GM12878 (cell line): ENCODE measurements around the gene SPACDR. TPM values are rescaled to one million over a fixed set of nuclear protein-coding genes. Genes with fewer than 3 reads are reported as not detected.
A peak's percentile ranks its signal among the peaks of the same experiment; 100 is the strongest.

Source experiments
- ATAC-seq: fragments of 200-7000 bp; cut with Tn5 transposase; 3 replicates; pipeline ENCODE4 v1.9.1; 2020; ENCODE audit warnings: mild to moderate bottlenecking, moderate library complexity
- BruUV-seq: library from RNA; stranded (reverse); fragments of 400-500 nt; replicated peaks from 2 replicates; lab custom pipeline; 2021; lab: Mats Ljungman, UMichigan
- CTCF ChIA-PET: fragments of 300-600 bp; sonication (Branson Sonifier 250); formaldehyde crosslinking; extraction: SDS; loops from one replicate; lab custom pipeline; 2021; ENCODE audit warnings: inconsistent platforms; lab: Yijun Ruan, JAX
- POLR2A ChIA-PET: fragments of 350-600 bp; formaldehyde crosslinking; extraction: SDS; loops from one replicate; lab custom pipeline; 2021; ENCODE audit warnings: inconsistent platforms; lab: Charles Lee
- RAD21 ChIA-PET: fragments of 300-600 bp; sonication (Branson Sonifier 250); formaldehyde crosslinking; loops from one replicate; lab custom pipeline; 2023; ENCODE audit warnings: antibody characterized with exemption; ENCODE audit not compliant: unreplicated experiment; lab: Charles Lee
- SMC1A ChIA-PET: fragments of 300-600 bp; sonication (Branson Sonifier 250); formaldehyde crosslinking; loops from one replicate; lab custom pipeline; 2023; ENCODE audit not compliant: unreplicated experiment, uncharacterized antibody; lab: Charles Lee
- DNase-seq: peaks from one replicate; pipeline ENCODE4 v3.0.0-alpha.2; 2011; ENCODE audit warnings: low read depth, low spot score
- FAIRE-seq: peaks from 3 replicates; lab custom pipeline; 2011; peaks lifted over from hg19 to GRCh38; lab: Jason Lieb, UNC
- H2AFZ ChIP-seq: 2 replicates; pipeline ENCODE4 v1.6.0; 2011; ENCODE audit warnings: low read depth, low read length, control low read depth; ENCODE audit not compliant: control insufficient read depth
- H3K27ac ChIP-seq: 2 replicates; pipeline ENCODE4 v1.5.1; 2011; ENCODE audit warnings: control low read depth; ENCODE audit not compliant: control insufficient read depth, insufficient read depth
- H3K27me3 ChIP-seq, 2 experiments: replicated peaks in 1 of 2; 2 replicates each; pipeline versions ENCODE4 v1.6.0 to v1.6.1; 2011; ENCODE audit warnings: low read length in 1 of 2; ENCODE audit not compliant: control insufficient read depth in 2 of 2, insufficient read depth in 2 of 2
- H3K36me3 ChIP-seq, 2 experiments: 2 replicates each; pipeline ENCODE4 v1.5.1; 2011; ENCODE audit warnings: low read length in 1 of 2; ENCODE audit not compliant: control insufficient read depth in 2 of 2, insufficient read depth in 2 of 2
- H3K4me1 ChIP-seq: 2 replicates; pipeline ENCODE4 v1.6.1; 2011; ENCODE audit warnings: mild to moderate bottlenecking, low read length, moderate library complexity, mixed read lengths; ENCODE audit not compliant: control insufficient read depth, insufficient read depth
- H3K4me2 ChIP-seq: 2 replicates; pipeline ENCODE4 v1.6.0; 2011; ENCODE audit warnings: control low read depth; ENCODE audit not compliant: control insufficient read depth, insufficient read depth
- H3K4me3 ChIP-seq: fragments of 200-600 bp; sonication (generic); 2 replicates; pipeline ENCODE4 v1.5.1; 2016
- H3K79me2 ChIP-seq: 2 replicates; pipeline ENCODE4 v1.6.0; 2011; ENCODE audit warnings: low read length; ENCODE audit not compliant: control insufficient read depth, insufficient read depth
- H3K9ac ChIP-seq: 2 replicates; pipeline ENCODE4 v1.8.0; 2011; ENCODE audit warnings: low read length, control low read depth, mixed read lengths; ENCODE audit not compliant: control insufficient read depth, insufficient read depth
- H3K9me3 ChIP-seq: replicated peaks from 3 replicates; pipeline ENCODE4 v1.5.1; 2011; ENCODE audit warnings: mild to moderate bottlenecking, low read length; ENCODE audit not compliant: control insufficient read depth, insufficient read depth
- H4K20me1 ChIP-seq: 2 replicates; pipeline ENCODE4 v1.6.0; 2011; ENCODE audit not compliant: control insufficient read depth, insufficient read depth
- BCL11A ChIP-seq: IDR thresholded peaks from 2 replicates; pipeline ENCODE4 v1.6.1; 2011; ENCODE audit warnings: low read depth, low read length
- CBX3 ChIP-seq: fragments of 200-600 bp; sonication (generic); IDR thresholded peaks from 2 replicates; pipeline ENCODE4 v1.6.1; 2016; ENCODE audit warnings: low read depth, borderline replicate concordance
- CEBPB ChIP-seq, 2 experiments: fragments of 150-350 bp in 1 of 2; IDR thresholded peaks; 2 replicates each; pipeline ENCODE4 v1.6.1; 2012 to 2014; ENCODE audit warnings: low read depth in 2 of 2, low read length in 2 of 2, borderline replicate concordance in 1 of 2, inconsistent platforms in 1 of 2
- KLF5 ChIP-seq: fragments of 450-650 bp; IDR thresholded peaks from 2 replicates; pipeline ENCODE4 v1.6.1; 2014; ENCODE audit warnings: mild to moderate bottlenecking; ENCODE audit not compliant: partially characterized antibody
- POLR2A ChIP-seq: IDR thresholded peaks from 2 replicates; pipeline ENCODE4 v1.6.1; 2011; ENCODE audit warnings: low read depth, mild to moderate bottlenecking, low read length
- SREBF1 ChIP-seq: IDR thresholded peaks from 2 replicates; pipeline ENCODE4 v1.6.1; 2012; ENCODE audit warnings: mild to moderate bottlenecking, low read length
- TCF7 ChIP-seq: IDR thresholded peaks from 2 replicates; pipeline ENCODE4 v1.6.1; 2014; ENCODE audit warnings: antibody characterized with exemption, borderline replicate concordance
- ZNF274 ChIP-seq: IDR thresholded peaks from one replicate; pipeline ENCODE4 v1.8.0; 2011; ENCODE audit not compliant: insufficient read length, insufficient read depth
- WGBS: methylation state at CpG from one replicate; pipeline ENCODE4 v1.1.6; 2016; ENCODE audit warnings: low lambda C conversion rate; ENCODE audit not compliant: insufficient replicate concordance, insufficient coverage; ENCODE audit errors: missing lambda C conversion rate; 5-methylcytosine and 5-hydroxymethylcytosine counted together
- in situ Hi-C: fragments of 300-500 bp; cut with MboI; formaldehyde crosslinking; loops from 9 replicates; pipeline ENCODE4 v1.14.3; 2018; ENCODE audit warnings: mixed read lengths
- intact Hi-C: fragments of 100-400 bp; cut with micrococcal nuclease; formaldehyde crosslinking; loops from one replicate; pipeline ENCODE4 v1.14.2; 2022; ENCODE audit not compliant: unreplicated experiment
- polyA plus RNA-seq, 11 experiments: library from polyadenylated mRNA; depleted of rRNA in 4 of 11; unstranded in 6 of 11; stranded (reverse) in 5 of 11; fragments of >200 nt; fragmentation: Nextera tagmentation in 4 of 11; fragmentation: Illumina TruSeq in 1 of 11; extraction: Ambion mirVana in 4 of 11; extraction: Trizol in 1 of 11; gene quantifications; 1 replicate in 1 of 11; 2 replicates in 10 of 11; pipeline versions ENCODE4 v1.2.1 to v1.2.3, GENCODE V29; 2011 to 2016; ENCODE audit warnings: inconsistent platforms in 2 of 11, missing spikeins in 2 of 11, low read depth in 1 of 11
- total RNA-seq, 4 experiments: library from RNA; depleted of rRNA in 3 of 4; stranded (reverse); fragments of >200 nt in 3 of 4; fragmentation: Illumina TruSeq in 1 of 4; extraction: Trizol in 1 of 4; gene quantifications; 2 replicates each; pipeline versions ENCODE4 v1.2.1 to v1.2.3, GENCODE V29; 2013 to 2021
- TF ChIP-seq, protein P1 (sequence below): IDR thresholded peaks from 2 replicates; pipeline ENCODE4 v1.6.1; 2012; ENCODE audit warnings: improper control_type of control experiment, low read depth, low read length; ENCODE audit not compliant: insufficient replicate concordance
- TF ChIP-seq, protein P2 (sequence below): fragments of 450-650 bp; IDR thresholded peaks from 2 replicates; pipeline ENCODE4 v1.6.1; 2018; ENCODE audit warnings: mild to moderate bottlenecking, low read depth, moderate library complexity; ENCODE audit not compliant: partially characterized antibody
- TF ChIP-seq, protein P3 (sequence below): fragments of 450-650 bp; IDR thresholded peaks from 2 replicates; pipeline ENCODE4 v1.6.1; 2017; ENCODE audit warnings: mild to moderate bottlenecking

Gene SPACDR
- total and polyA plus RNA-seq, 10 of the 15 experiments (the other 5 are each of a cell fraction or from before 2014, with no cell fraction given), result 0.18 to 1.5 (median 0.63) TPM

DNA sequence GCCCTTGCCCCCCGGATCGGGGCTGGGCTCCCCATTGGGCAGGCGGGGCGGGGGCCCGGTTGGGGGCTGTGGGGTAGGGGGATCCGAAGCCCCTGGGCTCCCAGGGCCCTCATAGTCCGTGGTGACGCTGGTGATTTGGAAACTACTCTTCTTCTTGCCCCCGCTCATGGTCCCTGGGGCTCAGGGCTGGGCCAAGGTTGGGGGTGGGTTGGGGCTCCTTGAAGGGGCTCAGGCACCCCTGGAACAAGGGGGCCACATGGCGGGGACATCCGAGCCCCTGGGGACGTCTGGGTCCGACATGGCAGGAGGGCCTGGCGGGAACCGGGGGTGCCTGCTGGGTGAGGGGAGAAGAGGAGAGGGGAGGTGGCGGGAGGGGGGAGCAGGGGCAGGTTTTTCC lies 13.8 kb upstream of the SPACDR start:
- Histone ChIP-seq H3K36me3 (peaks cover 0 to 12% of the 10 kb centered on the region in 2 experiments; a peak in 2 of 4 replicates), H3K9me3 (no peaks in the 10 kb centered on the region), H3K4me1 (peaks cover 33% of the 10 kb centered on the region), H3K9ac (peak overlapping the region; percentile 83), H4K20me1 (peaks cover 4% of the 10 kb centered on the region; the same call in 1 of the 2 replicates), H3K4me3 (peak overlapping the region; percentile 99), H3K27ac (peak overlapping the region; percentile 89), H3K79me2 (peaks cover 59% of the 10 kb centered on the region), H2AFZ (no peak overlapping the region), H3K4me2 (peak overlapping the region; percentile 97; the same call in 1 of the 2 replicates), H3K27me3 (no peaks in the 10 kb centered on the region)
- peak; percentile 2 for ATAC-seq
- DNase-seq, result no peak
- TF ChIP-seq BCL11A (no peak), ZNF274 (no peak), KLF5 (no peak), TCF7 (no peak), CBX3 (no peak), SREBF1 (no peak), POLR2A (no peak), CEBPB (IDR thresholded peaks at IDR 0.05; ENCODE audit: borderline replicate concordance in 1 of 2, low read depth in 2 of 2, low read length in 2 of 2) (no peak)
- TF ChIP-seq, protein P1, sequence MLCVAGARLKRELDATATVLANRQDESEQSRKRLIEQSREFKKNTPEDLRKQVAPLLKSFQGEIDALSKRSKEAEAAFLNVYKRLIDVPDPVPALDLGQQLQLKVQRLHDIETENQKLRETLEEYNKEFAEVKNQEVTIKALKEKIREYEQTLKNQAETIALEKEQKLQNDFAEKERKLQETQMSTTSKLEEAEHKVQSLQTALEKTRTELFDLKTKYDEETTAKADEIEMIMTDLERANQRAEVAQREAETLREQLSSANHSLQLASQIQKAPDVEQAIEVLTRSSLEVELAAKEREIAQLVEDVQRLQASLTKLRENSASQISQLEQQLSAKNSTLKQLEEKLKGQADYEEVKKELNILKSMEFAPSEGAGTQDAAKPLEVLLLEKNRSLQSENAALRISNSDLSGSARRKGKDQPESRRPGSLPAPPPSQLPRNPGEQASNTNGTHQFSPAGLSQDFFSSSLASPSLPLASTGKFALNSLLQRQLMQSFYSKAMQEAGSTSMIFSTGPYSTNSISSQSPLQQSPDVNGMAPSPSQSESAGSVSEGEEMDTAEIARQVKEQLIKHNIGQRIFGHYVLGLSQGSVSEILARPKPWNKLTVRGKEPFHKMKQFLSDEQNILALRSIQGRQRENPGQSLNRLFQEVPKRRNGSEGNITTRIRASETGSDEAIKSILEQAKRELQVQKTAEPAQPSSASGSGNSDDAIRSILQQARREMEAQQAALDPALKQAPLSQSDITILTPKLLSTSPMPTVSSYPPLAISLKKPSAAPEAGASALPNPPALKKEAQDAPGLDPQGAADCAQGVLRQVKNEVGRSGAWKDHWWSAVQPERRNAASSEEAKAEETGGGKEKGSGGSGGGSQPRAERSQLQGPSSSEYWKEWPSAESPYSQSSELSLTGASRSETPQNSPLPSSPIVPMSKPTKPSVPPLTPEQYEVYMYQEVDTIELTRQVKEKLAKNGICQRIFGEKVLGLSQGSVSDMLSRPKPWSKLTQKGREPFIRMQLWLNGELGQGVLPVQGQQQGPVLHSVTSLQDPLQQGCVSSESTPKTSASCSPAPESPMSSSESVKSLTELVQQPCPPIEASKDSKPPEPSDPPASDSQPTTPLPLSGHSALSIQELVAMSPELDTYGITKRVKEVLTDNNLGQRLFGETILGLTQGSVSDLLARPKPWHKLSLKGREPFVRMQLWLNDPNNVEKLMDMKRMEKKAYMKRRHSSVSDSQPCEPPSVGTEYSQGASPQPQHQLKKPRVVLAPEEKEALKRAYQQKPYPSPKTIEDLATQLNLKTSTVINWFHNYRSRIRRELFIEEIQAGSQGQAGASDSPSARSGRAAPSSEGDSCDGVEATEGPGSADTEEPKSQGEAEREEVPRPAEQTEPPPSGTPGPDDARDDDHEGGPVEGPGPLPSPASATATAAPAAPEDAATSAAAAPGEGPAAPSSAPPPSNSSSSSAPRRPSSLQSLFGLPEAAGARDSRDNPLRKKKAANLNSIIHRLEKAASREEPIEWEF, result no peak
- TF ChIP-seq, protein P2, sequence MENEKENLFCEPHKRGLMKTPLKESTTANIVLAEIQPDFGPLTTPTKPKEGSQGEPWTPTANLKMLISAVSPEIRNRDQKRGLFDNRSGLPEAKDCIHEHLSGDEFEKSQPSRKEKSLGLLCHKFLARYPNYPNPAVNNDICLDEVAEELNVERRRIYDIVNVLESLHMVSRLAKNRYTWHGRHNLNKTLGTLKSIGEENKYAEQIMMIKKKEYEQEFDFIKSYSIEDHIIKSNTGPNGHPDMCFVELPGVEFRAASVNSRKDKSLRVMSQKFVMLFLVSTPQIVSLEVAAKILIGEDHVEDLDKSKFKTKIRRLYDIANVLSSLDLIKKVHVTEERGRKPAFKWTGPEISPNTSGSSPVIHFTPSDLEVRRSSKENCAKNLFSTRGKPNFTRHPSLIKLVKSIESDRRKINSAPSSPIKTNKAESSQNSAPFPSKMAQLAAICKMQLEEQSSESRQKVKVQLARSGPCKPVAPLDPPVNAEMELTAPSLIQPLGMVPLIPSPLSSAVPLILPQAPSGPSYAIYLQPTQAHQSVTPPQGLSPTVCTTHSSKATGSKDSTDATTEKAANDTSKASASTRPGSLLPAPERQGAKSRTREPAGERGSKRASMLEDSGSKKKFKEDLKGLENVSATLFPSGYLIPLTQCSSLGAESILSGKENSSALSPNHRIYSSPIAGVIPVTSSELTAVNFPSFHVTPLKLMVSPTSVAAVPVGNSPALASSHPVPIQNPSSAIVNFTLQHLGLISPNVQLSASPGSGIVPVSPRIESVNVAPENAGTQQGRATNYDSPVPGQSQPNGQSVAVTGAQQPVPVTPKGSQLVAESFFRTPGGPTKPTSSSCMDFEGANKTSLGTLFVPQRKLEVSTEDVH, result no peak
- TF ChIP-seq, protein P3, sequence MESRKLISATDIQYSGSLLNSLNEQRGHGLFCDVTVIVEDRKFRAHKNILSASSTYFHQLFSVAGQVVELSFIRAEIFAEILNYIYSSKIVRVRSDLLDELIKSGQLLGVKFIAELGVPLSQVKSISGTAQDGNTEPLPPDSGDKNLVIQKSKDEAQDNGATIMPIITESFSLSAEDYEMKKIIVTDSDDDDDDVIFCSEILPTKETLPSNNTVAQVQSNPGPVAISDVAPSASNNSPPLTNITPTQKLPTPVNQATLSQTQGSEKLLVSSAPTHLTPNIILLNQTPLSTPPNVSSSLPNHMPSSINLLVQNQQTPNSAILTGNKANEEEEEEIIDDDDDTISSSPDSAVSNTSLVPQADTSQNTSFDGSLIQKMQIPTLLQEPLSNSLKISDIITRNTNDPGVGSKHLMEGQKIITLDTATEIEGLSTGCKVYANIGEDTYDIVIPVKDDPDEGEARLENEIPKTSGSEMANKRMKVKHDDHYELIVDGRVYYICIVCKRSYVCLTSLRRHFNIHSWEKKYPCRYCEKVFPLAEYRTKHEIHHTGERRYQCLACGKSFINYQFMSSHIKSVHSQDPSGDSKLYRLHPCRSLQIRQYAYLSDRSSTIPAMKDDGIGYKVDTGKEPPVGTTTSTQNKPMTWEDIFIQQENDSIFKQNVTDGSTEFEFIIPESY, result no peak
- intact Hi-C loops, result loop anchor here (5.0 to 10.0 kb wide), 3 partner anchors 69 to 249 kb away; partner anchors contain the start of gene GIGYF1
- in situ Hi-C loops, result loop anchor here (10.0 kb wide), 1 partner anchor 377 kb away; the partner anchor contains the start of gene SLC12A9
- ChIA-PET CTCF (interaction anchor here (0.6 to 5.4 kb wide), 18 partner anchors 8 to 740 kb away, joined by 3 to 37 read pairs (median 3); partner anchors contain the start of genes AGFG2, FBXO24, PLOD3 and ZNHIT1), SMC1A (interaction anchor here (0.7 to 1.9 kb wide), 5 partner anchors 41 to 374 kb away, joined by 3 to 8 read pairs (median 5); partner anchors contain the start of genes FBXO24, PPP1R35 and SLC12A9), RAD21 (interaction anchor here (0.6 to 3.5 kb wide), 6 partner anchors 15 to 214 kb away, joined by 3 to 32 read pairs (median 6); partner anchors contain the start of genes FBXO24 and LRCH4), POLR2A (interaction anchor here (0.6 to 2.3 kb wide), 14 partner anchors 48 to 714 kb away, joined by 3 to 12 read pairs (median 4); partner anchors contain the start of genes AGFG2, FBXO24 and LRCH4)
- 2% methylated on average over 7 of the region's 16 CpGs for WGBS
- no TSS peak for BruUV-seq
- FAIRE-seq, result no peak
